ENCODE measurements around the gene EXO5.

EXO5 gene

GRCh38 chr1:40475268-40475667, 33.3 kb upstream of the EXO5 start:
- peaks cover 35% of the 10 kb centered on the region for H3K9me3 ChIP-seq (ENCODE audit: insufficient read depth, low read length, severe bottlenecking)
- peaks cover 14% of the 10 kb centered on the region for H3K79me2 ChIP-seq (ENCODE audit: insufficient read depth, low read length)
- H3K4me3 ChIP-seq (ENCODE audit: low read depth in 1 of 2, low read length in 2 of 2): no peak overlapping the region
- TF ChIP-seq EZH2 (IDR thresholded peaks at IDR 0.05; ENCODE audit: borderline replicate concordance, low read depth, low read length, severe bottlenecking) (no peak), CTCF (IDR thresholded peaks at IDR 0.05; ENCODE audit: borderline replicate concordance, extremely low read depth, low read length, poor library complexity, severe bottlenecking) (no peak)
- no peak overlapping the region for H3K27ac ChIP-seq (ENCODE audit: low read length)
- no peak overlapping the region for H3K4me2 ChIP-seq (ENCODE audit: insufficient read depth, low read length)
- H2AFZ ChIP-seq (ENCODE audit: low read depth, low read length): no peak overlapping the region
- no peak overlapping the region for H3K9ac ChIP-seq (ENCODE audit: low read depth, low read length)
- no peak for DNase-seq
- no peaks in the 10 kb centered on the region for H3K27me3 ChIP-seq (ENCODE audit: insufficient read depth, low read length, poor library complexity)
- no peaks in the 10 kb centered on the region for H4K20me1 ChIP-seq (ENCODE audit: insufficient read depth, low read length)
- no peak for ATAC-seq (ENCODE audit: insufficient read depth, low read depth)
- H3K36me3 ChIP-seq (ENCODE audit: insufficient read depth, low read length): no peaks in the 10 kb centered on the region
- H3K4me1 ChIP-seq (ENCODE audit: insufficient read depth, low read length): peaks cover 31% of the 10 kb centered on the region

GRCh38 chr1:40476924-40477677, 31.5 kb upstream of the EXO5 start, which contains the start of gene ZFP69:
Gene ZFP69 (plus strand): TSS chr1:40477290. CDS start chr1:40479362, 2,072 bp downstream.
- Histone ChIP-seq H4K20me1 (ENCODE audit: insufficient read depth, low read length) (no peaks in the 10 kb centered on the region), H2AFZ (ENCODE audit: low read depth, low read length) (peak within 1 kb of the TSS; percentile 92), H3K9me3 (ENCODE audit: insufficient read depth, low read length, severe bottlenecking) (peaks cover 29% of the 10 kb centered on the region), H3K27ac (ENCODE audit: low read length) (peak within 1 kb of the TSS; percentile 84), H3K27me3 (ENCODE audit: insufficient read depth, low read length, poor library complexity) (no peaks in the 10 kb centered on the region), H3K4me1 (ENCODE audit: insufficient read depth, low read length) (peaks cover 31% of the 10 kb centered on the region), H3K9ac (ENCODE audit: low read depth, low read length) (peak within 1 kb of the TSS; percentile 84), H3K4me3 (ENCODE audit: low read depth in 1 of 2, low read length in 2 of 2) (peak within 1 kb of the TSS; percentile 48 to 78), H3K79me2 (ENCODE audit: insufficient read depth, low read length) (peaks cover 14% of the 10 kb centered on the region), H3K36me3 (ENCODE audit: insufficient read depth, low read length) (peaks cover 8% of the 10 kb centered on the region), H3K4me2 (ENCODE audit: insufficient read depth, low read length) (peak within 1 kb of the TSS; percentile 82)
- ATAC-seq (ENCODE audit: insufficient read depth, low read depth) (peak; percentile 96), DNase-seq (peak; percentile 88)
- no peak for TF ChIP-seq EZH2 (IDR thresholded peaks at IDR 0.05; ENCODE audit: borderline replicate concordance, low read depth, low read length, severe bottlenecking)
- no peak for TF ChIP-seq CTCF (IDR thresholded peaks at IDR 0.05; ENCODE audit: borderline replicate concordance, extremely low read depth, low read length, poor library complexity, severe bottlenecking)

GRCh38 chr1:40477678-40478053, 30.9 kb upstream of the EXO5 start:
- Histone ChIP-seq H3K27ac (ENCODE audit: low read length) (peak overlapping the region; percentile 84), H2AFZ (ENCODE audit: low read depth, low read length) (peak overlapping the region; percentile 92), H3K4me2 (ENCODE audit: insufficient read depth, low read length) (peak overlapping the region; percentile 82), H3K27me3 (ENCODE audit: insufficient read depth, low read length, poor library complexity) (no peaks in the 10 kb centered on the region), H3K79me2 (ENCODE audit: insufficient read depth, low read length) (peaks cover 14% of the 10 kb centered on the region), H3K36me3 (ENCODE audit: insufficient read depth, low read length) (peaks cover 11% of the 10 kb centered on the region), H3K9me3 (ENCODE audit: insufficient read depth, low read length, severe bottlenecking) (peaks cover 29% of the 10 kb centered on the region), H4K20me1 (ENCODE audit: insufficient read depth, low read length) (no peaks in the 10 kb centered on the region), H3K4me1 (ENCODE audit: insufficient read depth, low read length) (peaks cover 31% of the 10 kb centered on the region), H3K9ac (ENCODE audit: low read depth, low read length) (peak overlapping the region; percentile 84), H3K4me3 (ENCODE audit: low read depth in 1 of 2, low read length in 2 of 2) (peak overlapping the region; percentile 48 to 78)
- no peak for DNase-seq
- peak; percentile 17 for ATAC-seq (ENCODE audit: insufficient read depth, low read depth)
- TF ChIP-seq CTCF (IDR thresholded peaks at IDR 0.05; ENCODE audit: borderline replicate concordance, extremely low read depth, low read length, poor library complexity, severe bottlenecking) (no peak), EZH2 (IDR thresholded peaks at IDR 0.05; ENCODE audit: borderline replicate concordance, low read depth, low read length, severe bottlenecking) (no peak)

Measured in DND-41 (cell line).